Stimulated activated CD4-positive, alpha-beta T cell treated with anti-CD3 and anti-CD28 coated beads, Interleukin-2, amount 100 ng/mL, for 48 hours (primary cell): ENCODE data around the gene LMNTD2.

Experiments used
- DNase-seq, 2 donors: peaks; one replicate each; pipeline ENCODE4 v3.0.0-alpha.2; 2020

LMNTD2 gene

GRCh38 chr11:506995-507726 is 53.4 kb downstream of the LMNTD2 start, which contains the start of gene RNH1:
TSS of gene RNH1 (minus strand) at chr11:507242. CDS start at chr11:502162, 5,080 bp downstream.
- DNase-seq: peak; percentile 100

- peak; percentile 95 to 96 for DNase-seq
Observed at GRCh38 chr11:506238-506994, 54.1 kb downstream of the LMNTD2 start.

- DNase-seq: no peak
Observed at GRCh38 chr11:504994-505344, 55.6 kb downstream of the LMNTD2 start.
